Hematopoietic multipotent progenitor cell treated with erythropoietin and hydrocortisone succinate and interleukin-3 and kit ligand, for 4 days (in vitro differentiated cells): Measurements from ENCODE around the gene GPR179.

Experiments
- DNase-seq: peaks from one replicate; pipeline ENCODE4 v3.0.0-alpha.2; 2015

GPR179 gene

GRCh38 chr17:38342886-38343607 is 709 bp downstream of the GPR179 start:
- no peak for DNase-seq

GRCh38 chr17:38341035-38341721 is 2.6 kb downstream of the GPR179 start:
- peak; percentile 44 for DNase-seq

- DNase-seq = no peak
Observed at GRCh38 chr17:38339891-38340290, 3.9 kb downstream of the GPR179 start.

- DNase-seq = no peak
Observed at GRCh38 chr17:38338535-38338934, 5.2 kb downstream of the GPR179 start.

GRCh38 chr17:38338053-38338452 is 5.7 kb downstream of the GPR179 start:
- no peak for DNase-seq

- no peak for DNase-seq
Observed at GRCh38 chr17:38336838-38337237, 6.9 kb downstream of the GPR179 start.

GRCh38 chr17:38334480-38335364 is 9.0 kb downstream of the GPR179 start:
- DNase-seq = no peak

GRCh38 chr17:38333635-38334295 is 10.0 kb downstream of the GPR179 start:
- DNase-seq = peak; percentile 67

- DNase-seq = no peak
Observed at GRCh38 chr17:38332735-38333134, 11.0 kb downstream of the GPR179 start.

GRCh38 chr17:38330941-38331411 is 12.8 kb downstream of the GPR179 start:
- DNase-seq = no peak

- no peak for DNase-seq
Observed at GRCh38 chr17:38329808-38330730, 13.7 kb downstream of the GPR179 start.

GRCh38 chr17:38329284-38329683 is 14.5 kb downstream of the GPR179 start:
- no peak for DNase-seq

GRCh38 chr17:38328620-38329019 is 15.1 kb downstream of the GPR179 start:
- DNase-seq = no peak

- DNase-seq = no peak
Observed at GRCh38 chr17:38327936-38328335, 15.8 kb downstream of the GPR179 start.

- DNase-seq = peak; percentile 71
Observed at GRCh38 chr17:38326996-38327792, 16.6 kb downstream of the GPR179 start.

- DNase-seq = peak; percentile 20
Observed at GRCh38 chr17:38325221-38325851, 18.4 kb downstream of the GPR179 start.

- DNase-seq = no peak
Observed at GRCh38 chr17:38324772-38325171, 19.0 kb downstream of the GPR179 start.

GRCh38 chr17:38324141-38324697 is 19.5 kb downstream of the GPR179 start:
- DNase-seq = peak; percentile 15

- no peak for DNase-seq
Observed at GRCh38 chr17:38322897-38323296, 20.9 kb downstream of the GPR179 start.
